Measurements from ENCODE around the gene UST. TPM values are rescaled to one million over a fixed set of nuclear protein-coding genes. Genes with fewer than 3 reads are reported as not detected.

The UST gene
- total and polyA plus RNA-seq, 8 donors = 3.7 to 20.9 (median 8.6) TPM

DNA sequence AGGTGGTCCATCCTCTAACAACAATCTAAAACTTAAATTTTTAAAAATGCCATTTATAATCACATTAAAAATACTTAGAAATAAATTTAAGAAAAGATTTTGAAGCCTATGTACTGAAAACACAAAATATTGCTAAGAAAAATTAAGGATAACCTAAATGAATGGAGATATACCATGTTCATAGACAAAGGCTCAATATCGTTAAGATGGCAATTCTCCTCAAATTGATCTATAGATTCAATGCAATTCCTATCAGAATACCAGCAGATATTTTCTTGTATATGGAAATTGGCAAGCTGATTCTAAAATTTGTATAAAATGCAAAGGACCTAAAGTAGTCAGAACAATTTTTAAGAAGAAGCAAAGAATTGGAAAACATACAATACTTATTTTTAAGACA, 19.7 kb upstream of the UST start:
- FAIRE-seq = no peak
- TF ChIP-seq CTCF (IDR thresholded peaks at IDR 0.05) = no peak
- Histone ChIP-seq H3K27ac (no peak overlapping the region), H3K27me3 (no peaks in the 10 kb centered on the region), H3K36me3 (no peaks in the 10 kb centered on the region), H3K9me3 (no peaks in the 10 kb centered on the region), H3K4me3 (no peak overlapping the region), H3K4me1 (no peaks in the 10 kb centered on the region)
- ATAC-seq = no peak
- intact Hi-C loops (cut with DNase I) = no loop called here
- 92 to 98% methylated on average over 1 of the region's 1 CpG for WGBS, 2 donors
- no peak for DNase-seq

DNA sequence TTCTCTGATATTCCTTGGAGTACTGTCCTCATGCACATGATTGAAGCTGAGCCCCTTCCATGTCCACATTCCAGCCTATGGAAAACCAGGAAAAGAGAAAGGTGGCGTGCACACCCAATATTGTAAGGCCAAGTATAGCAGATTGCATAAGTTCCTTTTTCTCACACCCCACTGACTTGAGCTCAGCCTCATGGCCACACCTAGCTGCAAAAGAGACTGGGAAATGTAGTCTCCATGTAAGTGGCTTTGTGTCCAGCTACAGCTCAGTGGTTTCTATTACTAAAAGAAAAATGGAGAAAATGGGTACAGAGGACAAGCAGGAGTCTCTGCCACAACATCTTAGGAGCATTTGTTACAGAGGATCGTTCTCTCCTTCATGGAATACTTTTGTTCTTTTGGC, 10.8 kb upstream of the UST start:
- H3K4me1 ChIP-seq = no peaks in the 10 kb centered on the region

DNA sequence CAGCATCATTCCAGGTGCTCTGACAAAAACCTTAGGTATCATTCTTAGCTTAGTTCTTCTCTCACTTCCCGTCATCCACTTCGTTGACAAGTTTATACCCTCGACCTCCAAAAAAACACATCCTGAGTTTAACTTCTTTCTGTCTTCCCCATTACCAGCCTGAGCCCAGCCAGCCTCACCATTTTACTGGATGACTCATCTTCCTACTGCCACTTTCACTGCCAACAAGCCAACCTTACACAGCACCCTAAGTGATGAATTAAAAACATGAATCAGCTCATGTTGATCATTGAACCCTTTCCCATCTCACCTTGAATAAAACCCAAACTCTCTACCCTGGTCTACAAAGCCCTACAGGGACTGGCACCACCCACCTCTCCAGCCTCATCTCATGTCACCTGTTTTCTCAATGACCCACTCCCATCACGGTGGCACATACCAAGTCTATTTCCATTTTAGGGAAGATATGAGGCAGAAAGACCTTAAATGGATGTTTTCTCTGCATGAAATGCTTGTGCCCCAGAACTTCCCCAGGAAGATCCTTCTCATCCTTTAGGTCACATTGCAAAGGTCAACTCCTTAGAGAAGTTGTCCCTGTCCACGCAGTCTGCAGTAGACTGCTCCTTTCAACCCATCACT, 9.9 kb upstream of the UST start:
- ATAC-seq (peak in 2 of 4 donors; percentile 20 to 41), DNase-seq (no peak), FAIRE-seq (no peak)
- 88 to 91% methylated on average over 5 of the region's 5 CpGs for WGBS, 2 donors
- no peak for TF ChIP-seq CTCF (IDR thresholded peaks at IDR 0.05)
- no peaks in the 10 kb centered on the region for H3K36me3 ChIP-seq
- no peak overlapping the region for H3K4me3 ChIP-seq
- H3K4me1 ChIP-seq = no peaks in the 10 kb centered on the region
- intact Hi-C loops (cut with DNase I) = loop anchor here in 1 of 3 donors (10.0 kb wide), 1 partner anchor 218 kb away; no protein-coding TSS in a partner anchor
- no peaks in the 10 kb centered on the region for H3K27me3 ChIP-seq
- H3K27ac ChIP-seq = no peak overlapping the region
- H3K9me3 ChIP-seq = no peaks in the 10 kb centered on the region

More for the DNA sequence above, 10.8 kb upstream of the UST start:
- Histone ChIP-seq H3K27me3 (no peaks in the 10 kb centered on the region), H3K4me3 (no peak overlapping the region), H3K27ac (no peak overlapping the region), H3K36me3 (no peaks in the 10 kb centered on the region), H3K9me3 (no peaks in the 10 kb centered on the region)
- WGBS, 2 donors = 86 to 87% methylated on average over 2 of the region's 2 CpGs
- FAIRE-seq (no peak), DNase-seq (no peak), ATAC-seq (no peak)
- no peak for TF ChIP-seq CTCF (IDR thresholded peaks at IDR 0.05)
- intact Hi-C loops (cut with DNase I) = loop anchor here in 1 of 3 donors (10.0 kb wide), 1 partner anchor 219 kb away; no protein-coding TSS in a partner anchor

GRCh38 chr6:148737806-148738205, 9.0 kb upstream of the UST start:
- no peak for ATAC-seq
- DNase-seq = no peak
- Histone ChIP-seq H3K36me3 (no peaks in the 10 kb centered on the region), H3K9me3 (no peaks in the 10 kb centered on the region), H3K4me3 (no peak overlapping the region), H3K27me3 (no peaks in the 10 kb centered on the region), H3K27ac (no peak overlapping the region), H3K4me1 (peaks cover 0 to 2% (median under 1%) of the 10 kb centered on the region in 3 donors)
- intact Hi-C loops (cut with DNase I) = loop anchor here in 1 of 3 donors (10.0 kb wide), 1 partner anchor 217 kb away; no protein-coding TSS in a partner anchor
- no peak for TF ChIP-seq CTCF (IDR thresholded peaks at IDR 0.05)
- 97 to 99% methylated on average over 4 of the region's 4 CpGs for WGBS, 2 donors
- no peak for FAIRE-seq
